ENCODE results near the gene LTV1. TPM values are rescaled to one million over a fixed set of nuclear protein-coding genes. Genes with fewer than 3 reads are reported as not detected.
"Not testable (repeated sequence)": the region's sequence is repeated elsewhere in the genome, so short reads cannot be mapped to it uniquely, and the experiment has no call there.

LTV1 gene
- 10 to 100 TPM; 27.0 to 28.5 TPM for total RNA-seq
- 25.6 TPM for polyA plus RNA-seq (2013, experiment 1 of 2)
- polyA plus RNA-seq (2013, experiment 2 of 2) = 27.6 TPM
- 8.9 to 76.2 (median 18.4) reads per million in 172 experiments for total RNA-seq

DNA sequence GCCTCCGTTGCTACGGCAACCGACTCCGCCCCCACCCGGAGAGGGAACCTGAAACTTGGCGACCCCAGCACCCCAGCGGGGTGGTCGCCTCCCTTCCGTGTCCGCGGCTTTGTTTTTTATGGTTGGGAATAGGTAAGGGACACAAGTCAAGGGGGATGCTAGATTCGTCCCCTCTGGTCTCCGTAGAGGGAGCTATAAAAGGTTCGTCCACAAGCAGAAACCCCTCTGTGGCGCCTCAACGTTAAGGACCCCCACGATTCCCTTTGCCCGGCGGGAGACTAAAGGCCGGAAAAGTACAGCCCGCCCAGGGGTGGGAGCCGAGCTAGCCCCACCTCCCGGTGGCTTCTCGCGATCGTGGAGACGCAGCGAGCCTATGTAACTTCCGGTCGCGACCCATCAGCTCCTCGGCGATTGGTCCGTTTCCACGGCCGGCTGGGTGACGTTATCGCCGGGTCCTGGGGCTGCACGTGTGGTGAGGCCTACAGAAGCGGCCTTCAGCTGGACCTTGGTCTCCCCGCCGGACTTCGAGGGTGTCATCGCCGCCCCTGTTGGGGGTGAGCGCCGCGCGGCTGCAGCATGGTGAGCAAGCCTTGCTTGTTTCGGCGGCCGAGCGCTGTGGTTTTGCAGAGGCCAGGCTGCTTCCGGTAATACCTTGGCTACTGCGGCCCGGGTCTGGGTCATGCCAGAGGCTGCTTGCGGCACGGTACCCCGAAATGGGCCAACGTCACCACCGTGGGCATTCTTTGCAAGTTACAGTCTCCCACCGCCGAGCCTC is at the start of gene LTV1:
Gene LTV1 (plus strand): TSS at position 437 of the 775 bp plus-strand sequence. CDS start 140 bp downstream, at position 577.
- H3K27me3 Mint-ChIP-seq = no peaks in the 10 kb centered on the region
- peak; percentile 95 for ATAC-seq (ENCODE audit: poor library complexity)
- H3K4me1 ChIP-seq (ENCODE audit: insufficient read depth, low read length) = peaks cover 23% of the 10 kb centered on the region
- intact Hi-C loops (cut with DNase I, micrococcal nuclease) = loop anchor here (1.0 to 10.0 kb wide), 10 partner anchors 219 to 1696 kb away; partner anchors contain the start of genes ADAT2 (in 2 of the 2), PEX3 (in 2 of the 2), AIG1 (in 1 of the 2) and NMBR (in 1 of the 2)
- H3K27ac ChIP-seq (ENCODE audit: low read depth in 1 of 2, low read length in 2 of 2) = peak within 1 kb of the TSS; percentile 88 to 95
- H3K4me3 Mint-ChIP-seq = peak within 1 kb of the TSS; percentile 98
- H3K27ac Mint-ChIP-seq = peak within 1 kb of the TSS; percentile 98
- H3K4me3 ChIP-seq (ENCODE audit: low read length) = peak within 1 kb of the TSS; percentile 90
- H3K36me3 Mint-ChIP-seq (ENCODE audit: low read depth) = peaks cover 53% of the 10 kb centered on the region
- H3K27me3 ChIP-seq (ENCODE audit: control insufficient read depth in 1 of 2, insufficient read depth in 2 of 2, low read length in 2 of 2) = no peaks in the 10 kb centered on the region
- ChIA-PET POLR2A (interaction anchor here (0.5 to 2.1 kb wide), 17 partner anchors 10 to 1972 kb away, joined by 3 to 18 read pairs (median 4); partner anchors contain the start of genes ADAT2, FBXO30, FUCA2 and PEX3), CTCF (interaction anchor here (1.3 to 1.6 kb wide), 4 partner anchors 97 to 393 kb away, joined by 3 to 7 read pairs (median 5); partner anchors contain the start of genes ADAT2 and PEX3)
- DNase-seq = peak; percentile 82 to 96 (median 88)
- peaks cover 31% of the 10 kb centered on the region for H3K36me3 ChIP-seq (ENCODE audit: insufficient read depth, low read length)
- peaks cover 36% of the 10 kb centered on the region for H3K4me1 Mint-ChIP-seq (ENCODE audit: low read depth)
- TF ChIP-seq CTCF (IDR thresholded peaks at IDR 0.05) = no peak
- H3K9me3 Mint-ChIP-seq = no peaks in the 10 kb centered on the region
- no peaks in the 10 kb centered on the region for H3K9me3 ChIP-seq (ENCODE audit: control insufficient read depth in 1 of 2, insufficient read depth in 1 of 2, low read length in 2 of 2)

DNA sequence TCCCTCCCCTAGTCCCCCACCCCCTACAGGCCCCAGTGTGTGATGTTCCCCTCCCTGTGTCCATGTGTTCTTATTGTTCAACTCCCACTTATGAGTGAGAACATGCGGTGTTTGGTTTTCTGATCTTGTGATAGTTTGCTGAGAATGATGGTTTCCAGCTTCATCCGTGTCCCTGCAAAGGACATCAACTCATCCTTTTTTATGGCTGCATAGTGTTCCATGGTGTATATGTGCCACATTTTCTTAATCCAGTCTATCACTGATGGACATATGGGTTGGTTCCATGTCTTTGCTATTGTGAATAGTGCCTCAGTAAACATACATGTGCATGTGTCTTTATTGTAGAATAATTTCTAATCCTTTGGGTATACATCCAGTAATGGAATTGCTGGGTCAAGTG is 46.6 kb upstream of the LTV1 start:
- CTCF ChIA-PET; intact Hi-C loops (cut with DNase I, micrococcal nuclease); H3K4me1 Mint-ChIP-seq (ENCODE audit: low read depth); H3K9me3 Mint-ChIP-seq; H3K9me3 ChIP-seq (ENCODE audit: control insufficient read depth in 1 of 2, insufficient read depth in 1 of 2, low read length in 2 of 2); H3K4me3 ChIP-seq (ENCODE audit: low read length); DNase-seq; H3K4me1 ChIP-seq (ENCODE audit: insufficient read depth, low read length); ATAC-seq (ENCODE audit: poor library complexity); H3K27ac Mint-ChIP-seq; H3K27ac ChIP-seq (ENCODE audit: low read depth in 1 of 2, low read length in 2 of 2); H3K27me3 ChIP-seq (ENCODE audit: control insufficient read depth in 1 of 2, insufficient read depth in 2 of 2, low read length in 2 of 2); H3K4me3 Mint-ChIP-seq; POLR2A ChIA-PET; H3K27me3 Mint-ChIP-seq: not testable (repeated sequence)
- H3K36me3 ChIP-seq (ENCODE audit: insufficient read depth, low read length) = peaks cover 12% of the 10 kb centered on the region
- H3K36me3 Mint-ChIP-seq (ENCODE audit: low read depth) = peaks cover 89% of the 10 kb centered on the region

DNA sequence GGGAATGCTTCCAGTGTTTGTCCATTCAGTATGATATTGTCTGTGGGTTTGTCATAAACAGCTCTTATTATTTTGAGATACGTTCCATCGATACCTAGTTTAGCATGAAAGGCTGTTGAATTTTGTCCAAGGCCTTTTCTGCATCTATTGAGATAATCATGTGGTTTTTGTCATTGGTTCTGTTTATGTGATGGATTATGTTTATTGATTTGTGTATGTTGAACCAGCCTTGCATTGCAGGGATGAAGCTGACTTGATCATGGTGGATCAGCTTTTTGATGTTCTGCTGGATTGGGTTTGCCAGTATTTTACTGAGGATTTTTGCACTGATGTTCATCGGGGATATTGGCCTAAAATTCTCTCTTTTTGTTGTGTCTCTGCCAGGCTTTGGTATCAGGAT is 44.7 kb upstream of the LTV1 start:
- intact Hi-C loops (cut with DNase I, micrococcal nuclease); ATAC-seq (ENCODE audit: poor library complexity); H3K27me3 ChIP-seq (ENCODE audit: control insufficient read depth in 1 of 2, insufficient read depth in 2 of 2, low read length in 2 of 2): not testable (repeated sequence)

GRCh38 chr6:143802833-143803565 is 40.1 kb upstream of the LTV1 start:
- ChIA-PET POLR2A (no interaction called here), CTCF (no interaction called here)
- Histone ChIP-seq H3K27me3 (ENCODE audit: control insufficient read depth in 1 of 2, insufficient read depth in 2 of 2, low read length in 2 of 2) (no peaks in the 10 kb centered on the region), H3K9me3 (ENCODE audit: control insufficient read depth in 1 of 2, insufficient read depth in 1 of 2, low read length in 2 of 2) (no peaks in the 10 kb centered on the region), H3K36me3 (ENCODE audit: insufficient read depth, low read length) (peaks cover 17% of the 10 kb centered on the region), H3K4me1 (ENCODE audit: insufficient read depth, low read length) (no peaks in the 10 kb centered on the region), H3K27ac (ENCODE audit: low read depth in 1 of 2, low read length in 2 of 2) (no peak overlapping the region), H3K4me3 (ENCODE audit: low read length) (no peak overlapping the region)
- DNase-seq (no peak), ATAC-seq (ENCODE audit: poor library complexity) (no peak)
- Mint-ChIP-seq H3K4me3 (no peak overlapping the region), H3K4me1 (ENCODE audit: low read depth) (no peaks in the 10 kb centered on the region), H3K36me3 (ENCODE audit: low read depth) (peaks cover 67% of the 10 kb centered on the region), H3K27me3 (no peaks in the 10 kb centered on the region), H3K9me3 (no peaks in the 10 kb centered on the region), H3K27ac (no peak overlapping the region)
- no peak for TF ChIP-seq CTCF (IDR thresholded peaks at IDR 0.05)
- intact Hi-C loops (cut with DNase I, micrococcal nuclease) = no loop called here

More for the DNA sequence above, 44.7 kb upstream of the LTV1 start:
- H3K4me1 ChIP-seq (ENCODE audit: insufficient read depth, low read length); H3K4me1 Mint-ChIP-seq (ENCODE audit: low read depth); CTCF ChIA-PET; DNase-seq; H3K27ac ChIP-seq (ENCODE audit: low read depth in 1 of 2, low read length in 2 of 2); H3K36me3 ChIP-seq (ENCODE audit: insufficient read depth, low read length); H3K27me3 Mint-ChIP-seq; H3K9me3 Mint-ChIP-seq; POLR2A ChIA-PET; H3K9me3 ChIP-seq (ENCODE audit: control insufficient read depth in 1 of 2, insufficient read depth in 1 of 2, low read length in 2 of 2); H3K4me3 ChIP-seq (ENCODE audit: low read length); H3K4me3 Mint-ChIP-seq; H3K27ac Mint-ChIP-seq: not testable (repeated sequence)
- peaks cover 82% of the 10 kb centered on the region for H3K36me3 Mint-ChIP-seq (ENCODE audit: low read depth)

All from CD4-positive, alpha-beta T cell (primary cell).